Fibroblast of villous mesenchyme (primary cell): ENCODE data around the gene C2CD3. TPM values are rescaled to one million over a fixed set of nuclear protein-coding genes. Genes with fewer than 3 reads are reported as not detected.

ENCODE experiments used
- DNase-seq: peaks from one replicate; pipeline ENCODE4 v3.0.0-alpha.2; 2010; ENCODE audit warnings: low read depth
- H3K4me3 ChIP-seq: 2 replicates; pipeline ENCODE4 v1.5.1; 2011; ENCODE audit warnings: low read depth, mild to moderate bottlenecking, low read length
- CTCF ChIP-seq: IDR thresholded peaks from 2 replicates; pipeline ENCODE4 v1.5.1; 2012; ENCODE audit warnings: low read depth, mild to moderate bottlenecking, low read length; ENCODE audit not compliant: insufficient read depth
- total RNA-seq: library from RNA; depleted of rRNA; stranded (reverse); fragments of >200 nt; gene quantifications from 2 replicates; pipeline ENCODE4 v1.2.3, GENCODE V29; 2012

Gene C2CD3
- total RNA-seq, 1 donor, result 54.4 TPM

DNA sequence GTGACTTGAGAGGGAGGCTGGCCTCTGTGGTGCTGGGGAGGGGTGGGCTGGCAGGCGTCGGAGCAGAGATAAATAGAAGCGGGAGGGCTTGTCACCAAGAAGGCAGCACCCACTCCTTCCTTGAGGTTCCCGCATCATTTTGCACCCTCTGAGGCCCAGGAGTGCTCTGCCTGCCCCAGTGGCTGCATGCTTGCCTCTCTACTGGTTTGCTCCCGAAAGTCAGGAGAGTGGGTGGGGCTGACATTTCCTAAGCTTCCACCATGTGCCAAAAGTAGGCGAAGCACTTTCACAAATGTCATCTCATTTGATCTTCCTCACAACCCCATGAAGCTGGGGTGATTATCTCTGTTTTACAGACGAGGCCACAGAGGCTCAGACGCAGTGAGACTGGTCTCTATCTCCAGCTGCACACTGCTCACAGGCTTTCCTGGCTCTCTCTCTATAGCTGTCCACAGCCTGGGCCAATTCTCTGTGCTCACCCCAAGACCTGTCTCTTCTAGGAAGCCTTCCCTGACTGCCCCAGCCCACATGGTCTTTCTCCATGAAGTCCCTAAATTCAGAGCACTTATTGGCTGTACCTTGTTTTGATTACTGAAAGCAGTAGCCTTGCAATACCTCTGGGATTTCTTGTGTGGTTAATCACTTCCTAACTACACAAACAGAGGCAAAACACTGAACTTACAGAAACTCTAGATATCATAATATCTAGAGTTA lies 159.3 kb downstream of the C2CD3 start:
- TF ChIP-seq CTCF, result no peak
- DNase-seq, result no peak
- no peak overlapping the region for H3K4me3 ChIP-seq

DNA sequence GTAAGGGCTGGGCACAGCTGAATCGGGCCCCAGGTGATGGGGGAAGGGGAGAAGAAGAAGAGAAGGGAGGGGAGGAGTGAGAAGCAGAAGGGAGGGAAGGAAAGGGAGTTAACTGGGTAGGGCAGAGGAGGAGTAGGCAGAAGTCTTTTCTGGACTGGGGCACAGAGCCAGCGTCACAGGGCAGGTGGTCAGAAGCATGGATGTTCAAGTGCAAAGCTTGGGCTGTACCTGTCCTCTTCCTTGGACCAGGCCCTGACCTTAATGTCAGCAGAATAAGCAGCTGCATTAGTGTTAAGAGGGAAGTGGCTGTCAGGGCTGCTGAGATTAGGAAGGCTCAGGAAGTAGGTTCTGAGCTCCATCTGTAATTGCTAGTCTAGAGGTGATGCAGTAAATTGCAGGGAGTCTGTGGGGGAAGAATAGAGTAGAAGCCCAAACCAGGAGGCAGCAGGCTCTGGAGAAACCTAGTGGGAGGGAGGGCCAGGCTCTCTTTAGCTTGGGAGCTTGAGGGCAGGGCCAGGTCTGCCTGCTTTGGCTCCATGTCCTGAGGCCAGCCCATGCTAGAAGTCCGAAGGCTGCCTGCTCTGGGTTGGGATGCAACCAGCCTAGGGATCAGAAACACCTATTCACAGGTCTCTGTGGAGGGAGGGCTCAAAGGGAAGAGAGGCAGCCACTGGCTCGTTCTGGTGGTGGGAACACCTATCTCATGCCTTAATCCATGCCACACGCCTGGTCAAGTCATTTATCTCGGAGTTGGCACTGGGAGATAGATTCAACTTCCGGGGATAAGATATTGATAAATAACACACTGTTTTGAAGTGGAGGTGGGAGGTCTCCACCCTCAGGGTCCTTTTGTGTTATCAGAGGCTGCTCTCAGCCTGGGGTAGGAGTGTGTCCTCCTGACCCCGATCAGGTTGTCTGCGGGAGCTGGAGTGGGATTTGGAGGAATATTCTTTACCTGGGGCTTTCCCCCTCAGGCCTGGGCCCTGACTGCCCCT lies 160.2 kb downstream of the C2CD3 start:
- DNase-seq, result no peak
- TF ChIP-seq CTCF, result no peak
- no peak overlapping the region for H3K4me3 ChIP-seq

DNA sequence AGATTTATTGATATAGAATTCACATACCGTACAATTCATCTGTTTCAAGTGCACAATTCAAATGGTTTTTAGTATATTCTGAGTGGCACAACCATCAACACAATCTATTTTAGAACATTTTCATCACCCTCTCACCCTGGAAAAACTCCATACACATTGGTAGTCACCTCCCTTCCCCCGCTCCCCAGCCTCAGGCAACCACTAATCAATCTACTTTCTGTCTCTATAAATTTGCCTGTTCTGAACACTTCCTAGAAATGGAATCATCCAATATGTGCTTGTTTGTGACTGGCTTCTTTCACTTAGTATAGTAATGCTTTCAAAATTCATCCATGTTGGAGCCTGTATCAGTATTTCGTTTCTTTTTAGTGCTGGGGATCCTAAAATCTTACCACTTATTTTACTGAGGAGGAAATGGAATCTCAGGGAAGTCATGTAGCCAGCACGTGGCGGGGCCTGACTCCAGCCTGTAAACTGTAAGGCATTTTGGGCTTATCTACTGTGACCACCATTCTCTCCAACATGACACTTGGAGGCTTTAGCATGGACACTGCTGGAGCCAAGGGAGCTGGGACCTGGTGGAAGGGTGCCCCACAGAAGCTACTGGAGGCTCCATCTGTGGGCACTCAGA lies 161.0 kb downstream of the C2CD3 start:
- no peak overlapping the region for H3K4me3 ChIP-seq
- DNase-seq, result no peak
- no peak for TF ChIP-seq CTCF

DNA sequence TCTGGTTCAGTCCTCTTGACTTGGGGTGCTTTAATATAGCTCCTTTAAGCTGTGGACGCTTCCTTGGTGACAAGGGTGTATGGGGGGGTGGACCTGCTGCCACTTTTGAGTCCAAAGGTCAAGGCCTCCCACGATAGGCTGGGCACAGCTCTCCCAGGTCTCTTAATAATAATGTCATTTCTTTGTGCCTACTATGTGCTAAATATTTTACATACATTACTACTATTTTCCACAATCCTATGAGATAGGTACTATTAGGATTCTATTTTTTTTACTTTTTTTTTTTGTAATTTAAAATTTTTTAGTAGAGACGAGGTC lies 161.6 kb downstream of the C2CD3 start:
- no peak for TF ChIP-seq CTCF
- DNase-seq, result no peak

DNA sequence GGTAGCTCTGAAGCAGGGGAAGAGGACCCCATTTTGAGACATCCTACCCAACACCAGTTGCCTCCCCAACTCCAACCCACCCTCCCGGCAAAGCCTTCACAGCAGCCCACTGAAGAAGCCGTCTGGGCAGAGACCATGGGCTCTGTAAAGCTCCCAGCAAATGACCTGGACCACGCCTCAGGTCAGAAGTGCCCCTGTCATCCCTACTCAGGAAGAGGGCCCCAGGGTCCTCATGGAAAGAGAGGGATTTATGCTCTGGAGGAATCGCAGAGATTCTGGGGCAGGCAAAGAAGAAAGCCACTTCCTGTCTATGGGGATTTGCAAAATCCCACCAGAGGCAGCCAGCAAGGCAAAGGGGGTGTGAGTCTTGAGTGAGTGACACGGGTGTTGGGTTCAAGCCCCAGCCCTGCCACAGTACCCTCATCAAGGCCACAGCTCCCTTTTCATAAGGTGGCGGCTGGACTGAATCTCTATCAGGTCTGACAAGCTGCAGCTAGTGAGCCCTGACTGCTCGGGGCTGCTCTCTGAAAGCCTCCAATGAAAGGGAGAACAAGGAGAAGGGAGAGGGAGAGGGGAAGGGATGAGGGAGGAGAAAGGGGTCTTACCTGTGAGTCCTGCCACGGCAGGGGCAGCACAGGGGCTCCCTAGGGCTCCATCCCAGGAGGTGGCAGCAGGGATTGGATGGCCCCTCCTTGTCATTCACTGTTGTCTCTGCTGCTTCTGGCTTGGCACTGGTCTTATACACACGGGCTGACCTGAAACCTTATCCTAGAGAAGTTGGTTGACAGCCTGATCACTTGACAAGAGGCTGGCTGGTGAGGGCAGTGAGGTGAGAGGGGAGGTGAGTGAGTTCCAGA lies 162.2 kb downstream of the C2CD3 start, which contains the start of gene UCP3:
Gene UCP3, minus strand, starts transcription at position 713 of the 857 bp plus-strand sequence. CDS start 2,043 bp downstream, outside the sequence.
- DNase-seq, result no peak
- TF ChIP-seq CTCF, result no peak

More for the DNA sequence above, 161.6 kb downstream of the C2CD3 start:
- H3K4me3 ChIP-seq, result no peak overlapping the region

More for the DNA sequence above, 162.2 kb downstream of the C2CD3 start, which contains the start of gene UCP3:
- no peak within 1 kb of the TSS for H3K4me3 ChIP-seq
